SU-DHL-6 (cell line): ENCODE data around the gene STAC.

ENCODE experiments used
- EZH2phosphoT487 ChIP-seq: fragments of 200-600 bp; sonication (generic), shearing (Covaris generic); conservative IDR thresholded peaks from 2 replicates; pipeline ENCODE4 v1.6.1; 2018; ENCODE audit warnings: mild to moderate bottlenecking, antibody characterized with exemption, low read length, moderate library complexity, mixed read lengths
- TF ChIP-seq, protein P1 (sequence below): fragments of 200-600 bp; sonication (generic); IDR thresholded peaks from one replicate; pipeline ENCODE4 v1.5.1; 2017; ENCODE audit warnings: antibody characterized with exemption, mild to moderate bottlenecking, low read length, moderate library complexity; ENCODE audit not compliant: insufficient read depth, poor library complexity, severe bottlenecking

GRCh38 chr3:36579746-36580145, 199.4 kb downstream of the STAC start:
- TF ChIP-seq, protein P1, sequence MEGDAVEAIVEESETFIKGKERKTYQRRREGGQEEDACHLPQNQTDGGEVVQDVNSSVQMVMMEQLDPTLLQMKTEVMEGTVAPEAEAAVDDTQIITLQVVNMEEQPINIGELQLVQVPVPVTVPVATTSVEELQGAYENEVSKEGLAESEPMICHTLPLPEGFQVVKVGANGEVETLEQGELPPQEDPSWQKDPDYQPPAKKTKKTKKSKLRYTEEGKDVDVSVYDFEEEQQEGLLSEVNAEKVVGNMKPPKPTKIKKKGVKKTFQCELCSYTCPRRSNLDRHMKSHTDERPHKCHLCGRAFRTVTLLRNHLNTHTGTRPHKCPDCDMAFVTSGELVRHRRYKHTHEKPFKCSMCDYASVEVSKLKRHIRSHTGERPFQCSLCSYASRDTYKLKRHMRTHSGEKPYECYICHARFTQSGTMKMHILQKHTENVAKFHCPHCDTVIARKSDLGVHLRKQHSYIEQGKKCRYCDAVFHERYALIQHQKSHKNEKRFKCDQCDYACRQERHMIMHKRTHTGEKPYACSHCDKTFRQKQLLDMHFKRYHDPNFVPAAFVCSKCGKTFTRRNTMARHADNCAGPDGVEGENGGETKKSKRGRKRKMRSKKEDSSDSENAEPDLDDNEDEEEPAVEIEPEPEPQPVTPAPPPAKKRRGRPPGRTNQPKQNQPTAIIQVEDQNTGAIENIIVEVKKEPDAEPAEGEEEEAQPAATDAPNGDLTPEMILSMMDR: no peak
- no peak for TF ChIP-seq EZH2phosphoT487
